HepG2 (cell line): ENCODE measurements around the gene GMEB2. TPM values are rescaled to one million over a fixed set of nuclear protein-coding genes. Genes with fewer than 3 reads are reported as not detected.
A peak's percentile ranks its signal among the peaks of the same experiment; 100 is the strongest.

Source experiments
- ATAC-seq: fragments of 200-7000 bp; cut with Tn5 transposase; 3 replicates; pipeline ENCODE4 v1.9.1; 2020; ENCODE audit warnings: mild to moderate bottlenecking, moderate library complexity
- BruUV-seq: library from RNA; stranded (reverse); fragments of 400-500 nt; replicated peaks from 2 replicates; lab custom pipeline; 2021; lab: Mats Ljungman, UMichigan
- CTCF ChIA-PET: fragments of 300-600 bp; formaldehyde crosslinking; extraction: SDS; loops from one replicate; lab custom pipeline; 2021; ENCODE audit warnings: low total read pairs, inconsistent platforms, low intra/inter-chr PET ratio; lab: Yijun Ruan, JAX
- POLR2A ChIA-PET: fragments of 350-600 bp; sonication (Branson Sonifier 250); formaldehyde crosslinking; loops from one replicate; lab custom pipeline; 2020; ENCODE audit warnings: antibody characterized with exemption, inconsistent platforms; lab: Yijun Ruan, JAX
- DNase-seq: peaks from one replicate; pipeline ENCODE4 v3.0.0-alpha.2; 2015; ENCODE audit warnings: low spot score
- FAIRE-seq: peaks from 3 replicates; lab custom pipeline; 2011; peaks lifted over from hg19 to GRCh38; lab: Jason Lieb, UNC
- H2AFZ ChIP-seq: one replicate; pipeline ENCODE4 v1.6.1; 2011; ENCODE audit warnings: low read length, inconsistent platforms
- H3K27ac ChIP-seq: fragments of 300-600 bp; 3 replicates; pipeline ENCODE4 v1.8.0; 2011; ENCODE audit warnings: mixed run types, mild to moderate bottlenecking, mixed read lengths, low read length, inconsistent platforms; ENCODE audit not compliant: insufficient read depth; ENCODE audit errors: extremely low read length
- H3K27me3 ChIP-seq, 2 experiments: fragments of 200-600 bp in 1 of 2; 2 replicates in 1 of 2; 3 replicates in 1 of 2; pipeline versions ENCODE4 v1.6.0 to v1.8.0; 2011; ENCODE audit warnings: low read length in 2 of 2, mild to moderate bottlenecking in 2 of 2, moderate library complexity in 2 of 2, inconsistent platforms in 1 of 2; ENCODE audit not compliant: insufficient read depth in 2 of 2, control insufficient read depth in 1 of 2
- H3K36me3 ChIP-seq, 2 experiments: fragments of 200-600 bp in 1 of 2; replicated peaks in 1 of 2; 2 replicates in 1 of 2; 3 replicates in 1 of 2; pipeline versions ENCODE4 v1.5.1 to v1.8.0; 2011; ENCODE audit warnings: low read length in 2 of 2, inconsistent platforms in 1 of 2; ENCODE audit not compliant: insufficient read depth in 2 of 2, control insufficient read depth in 1 of 2
- H3K4me1 ChIP-seq: 2 replicates; pipeline ENCODE4 v1.5.1; 2012; ENCODE audit warnings: low read length, inconsistent platforms; ENCODE audit not compliant: insufficient read depth
- H3K4me2 ChIP-seq: 2 replicates; pipeline ENCODE4 v1.6.0; 2011; ENCODE audit warnings: low read depth, low read length, inconsistent platforms
- H3K4me3 ChIP-seq, 3 experiments: fragments of 200-600 bp in 1 of 3; sonication (generic), shearing (Covaris generic) in 1 of 3; replicated peaks in 1 of 3; 2 replicates each; pipeline ENCODE4 v1.5.1; 2011 to 2016; ENCODE audit warnings: low read length in 3 of 3, inconsistent platforms in 2 of 3, low read depth in 2 of 3, mild to moderate bottlenecking in 2 of 3, control low read depth in 1 of 3, mixed read lengths in 1 of 3; ENCODE audit not compliant: insufficient read depth in 1 of 3
- H3K79me2 ChIP-seq: one replicate; pipeline ENCODE4 v1.6.1; 2011; ENCODE audit warnings: low read length, inconsistent platforms; ENCODE audit not compliant: insufficient read depth
- H3K9ac ChIP-seq: 2 replicates; pipeline ENCODE4 v1.6.0; 2011; ENCODE audit warnings: mild to moderate bottlenecking, low read depth, low read length, inconsistent platforms; ENCODE audit not compliant: insufficient read depth
- H3K9me3 ChIP-seq: 2 replicates; pipeline ENCODE4 v1.5.1; 2012; ENCODE audit warnings: mild to moderate bottlenecking, low read length
- H4K20me1 ChIP-seq: 2 replicates; pipeline ENCODE4 v1.6.0; 2011; ENCODE audit warnings: inconsistent platforms, mild to moderate bottlenecking, low read length, moderate library complexity; ENCODE audit not compliant: insufficient read depth
- AGO1 ChIP-seq: fragments of 200-400 bp; formaldehyde crosslinking; IDR thresholded peaks from 2 replicates; pipeline ENCODE4 v1.6.1; 2017; ENCODE audit warnings: mild to moderate bottlenecking, low read depth, low read length, moderate library complexity; ENCODE audit not compliant: poor library complexity, severe bottlenecking
- AKAP8 ChIP-seq: sonication (generic); formaldehyde crosslinking; IDR thresholded peaks from 2 replicates; pipeline ENCODE4 v1.5.1; 2020; ENCODE audit warnings: mild to moderate bottlenecking, missing genetic modification reagents
- ARID5B ChIP-seq: IDR thresholded peaks from 2 replicates; pipeline ENCODE4 v1.4.0; 2020; ENCODE audit warnings: mild to moderate bottlenecking, missing genetic modification reagents
- EEA1 ChIP-seq: sonication (generic); formaldehyde crosslinking; IDR thresholded peaks from 2 replicates; pipeline ENCODE4 v1.5.1; 2020; ENCODE audit warnings: mild to moderate bottlenecking, missing genetic modification reagents, borderline replicate concordance
- GMEB2 ChIP-seq: IDR thresholded peaks from 2 replicates; pipeline ENCODE4 v1.6.1; 2016; ENCODE audit warnings: missing biosample characterization, missing genetic modification reagents, low read depth
- SAFB2 ChIP-seq: sonication (generic); formaldehyde crosslinking; IDR thresholded peaks from 2 replicates; pipeline ENCODE4 v1.5.1; 2020; ENCODE audit warnings: missing genetic modification reagents, low read depth, mild to moderate bottlenecking, borderline replicate concordance
- ZHX1 ChIP-seq: sonication (generic); formaldehyde crosslinking; IDR thresholded peaks from 2 replicates; pipeline ENCODE4 v1.8.1; 2022; ENCODE audit warnings: low read depth, mild to moderate bottlenecking, missing genetic modification reagents
- ZNF687 ChIP-seq: sonication (generic); formaldehyde crosslinking; IDR thresholded peaks from 2 replicates; pipeline ENCODE4 v1.5.1; 2020; ENCODE audit warnings: mild to moderate bottlenecking, missing genetic modification reagents, moderate library complexity
- WGBS: methylation state at CpG from one replicate; pipeline ENCODE4 v1.1.6; 2017; ENCODE audit warnings: low lambda C conversion rate; 5-methylcytosine and 5-hydroxymethylcytosine counted together
- in situ Hi-C: cut with HindIII; loops from 2 replicates; pipeline ENCODE4 v1.10.0; 2017; ENCODE audit warnings: low pct_unique_long_range_greater_than_20kb; ENCODE audit not compliant: extremely low pct_ligation_motif_present
- intact Hi-C: fragments of 100-400 bp; cut with micrococcal nuclease; formaldehyde crosslinking; loops from one replicate; pipeline ENCODE4 v1.10.0; 2022; ENCODE audit not compliant: unreplicated experiment
- polyA plus RNA-seq, 8 experiments: library from polyadenylated mRNA; depleted of rRNA in 3 of 8; stranded (reverse) in 7 of 8; unstranded in 1 of 8; fragments of >200 nt; fragmentation: Illumina TruSeq in 4 of 8; extraction: Trizol in 4 of 8; gene quantifications; 2 replicates each; pipeline versions ENCODE4 v1.2.1 to v1.2.3, GENCODE V29; 2011 to 2016; ENCODE audit warnings: low read depth in 4 of 8, missing spikeins in 1 of 8, mixed read lengths in 1 of 8; ENCODE audit not compliant: insufficient read depth in 1 of 8
- total RNA-seq, 5 experiments: library from RNA; depleted of rRNA; stranded (reverse); fragments of >200 nt; fragmentation: Illumina TruSeq; extraction: Trizol; gene quantifications; 2 replicates each; pipeline ENCODE4 v1.2.3, GENCODE V29; 2016; ENCODE audit warnings: low read depth in 1 of 5

The GMEB2 gene
- total and polyA plus RNA-seq, 2 of the 13 experiments (the other 11 are each of a cell fraction or from before 2014, with no cell fraction given): 10.6 to 12.4 TPM

GRCh38 chr20:63567136-63567385, 59.8 kb downstream of the GMEB2 start:
- BruUV-seq: no TSS peak
- no peak for FAIRE-seq
- H4K20me1 ChIP-seq: peaks cover 2% of the 10 kb centered on the region; the same call in 1 of the 2 replicates
- WGBS: 92% methylated on average over 22 of the region's 22 CpGs
- no peak for DNase-seq
- in situ Hi-C loops (no loop called here), intact Hi-C loops (no loop called here)
- H3K4me1 ChIP-seq: no peaks in the 10 kb centered on the region
- TF ChIP-seq ARID5B (CRISPR knock-in tag): no peak
- TF ChIP-seq SAFB2 (CRISPR knock-in tag): 0 out of 2 replicates have a peak, but pooled peaks have one; percentile 61
- peak; percentile 28 for TF ChIP-seq ZNF687 (CRISPR knock-in tag)
- peak; percentile 14 for TF ChIP-seq AGO1
- peak; percentile 42; the same call in 1 of the 2 replicates for TF ChIP-seq AKAP8
- no peak for TF ChIP-seq GMEB2 (CRISPR knock-in tag)
- TF ChIP-seq ZHX1 (CRISPR knock-in tag): 0 out of 2 replicates have a peak, but pooled peaks have one; percentile 8
- peak; percentile 48; the same call in 1 of the 2 replicates for TF ChIP-seq EEA1 (CRISPR knock-in tag)
- no peak overlapping the region for H3K9ac ChIP-seq
- ATAC-seq: no peak
- H3K9me3 ChIP-seq: no peaks in the 10 kb centered on the region
- H3K4me2 ChIP-seq: no peak overlapping the region
- no peak overlapping the region for H3K4me3 ChIP-seq
- no peaks in the 10 kb centered on the region for H3K36me3 ChIP-seq
- H3K27ac ChIP-seq: no peak overlapping the region
- POLR2A ChIA-PET: no interaction called here
- CTCF ChIA-PET: no interaction called here
- H3K79me2 ChIP-seq: no peaks in the 10 kb centered on the region
- H3K27me3 ChIP-seq: no peaks in the 10 kb centered on the region
- H2AFZ ChIP-seq: no peak overlapping the region
